NCI-H446 treated with DMSO at 0.1 percent for 48 hours (cell line): ENCODE results near the gene CERT1.
"Not testable (repeated sequence)": the region's sequence is repeated elsewhere in the genome, so short reads cannot be mapped to it uniquely, and the experiment has no call there.

ENCODE experiments used
- DNase-seq: peaks from one replicate; lab custom pipeline; 2025; lab: John Stamatoyannopoulos, UW

Gene CERT1

DNA sequence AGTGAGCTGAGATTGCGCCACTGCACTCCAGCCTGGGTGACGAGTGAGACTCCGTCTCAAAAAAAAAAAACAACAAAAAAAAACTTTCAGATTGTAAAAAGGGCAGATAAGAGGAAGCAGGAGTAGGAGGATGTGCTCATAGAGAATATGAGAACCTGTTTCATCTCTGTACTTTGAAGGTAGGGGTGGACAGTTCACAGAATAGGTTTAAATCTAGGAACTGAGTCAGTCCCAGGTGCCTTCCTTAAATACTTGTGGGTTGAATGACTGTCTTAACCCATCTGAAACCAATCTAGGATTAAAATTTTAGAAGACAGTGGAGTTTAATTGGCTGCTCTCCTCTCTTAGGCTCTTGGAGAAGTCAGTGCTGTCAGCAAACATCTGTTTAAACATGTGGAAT is 12.6 kb upstream of the CERT1 start:
- no peak for DNase-seq

DNA sequence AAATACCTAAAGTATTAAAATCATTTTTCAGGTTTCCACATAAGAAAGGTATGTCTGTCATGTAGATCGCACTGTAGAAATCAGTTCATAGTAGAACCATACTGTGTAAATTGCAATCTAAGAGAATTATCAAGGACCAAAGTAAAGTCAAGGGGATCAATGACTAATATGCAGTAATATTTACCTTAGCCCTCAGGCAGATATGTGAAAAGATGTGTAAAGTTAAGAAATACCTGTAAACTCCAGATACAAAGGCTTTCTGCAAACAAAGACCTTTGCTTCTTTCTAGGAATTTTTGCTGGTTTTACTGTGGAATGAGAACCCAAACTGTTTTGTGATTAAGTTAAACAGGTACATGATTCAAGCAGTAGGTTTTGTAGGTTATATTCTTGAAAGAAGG is 11.8 kb upstream of the CERT1 start:
- DNase-seq, result no peak

DNA sequence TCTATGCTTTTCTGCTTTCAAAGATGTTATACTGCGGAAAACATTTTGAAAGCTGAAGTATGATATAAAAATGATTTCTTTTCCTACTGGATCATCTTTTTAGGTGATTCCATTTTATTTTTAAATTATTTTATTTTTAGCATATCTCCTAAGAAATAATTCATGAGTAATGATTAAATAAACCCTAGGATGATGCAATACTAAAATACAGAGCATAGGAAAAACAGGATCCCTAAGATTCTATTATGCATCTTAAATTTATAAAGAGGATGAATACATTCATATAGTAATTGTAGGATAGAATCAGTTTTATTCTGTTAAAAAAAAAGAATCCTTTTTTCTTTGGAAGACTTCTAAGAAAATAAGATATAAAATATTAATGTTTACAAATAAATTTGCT is 11.1 kb upstream of the CERT1 start:
- DNase-seq, result no peak

DNA sequence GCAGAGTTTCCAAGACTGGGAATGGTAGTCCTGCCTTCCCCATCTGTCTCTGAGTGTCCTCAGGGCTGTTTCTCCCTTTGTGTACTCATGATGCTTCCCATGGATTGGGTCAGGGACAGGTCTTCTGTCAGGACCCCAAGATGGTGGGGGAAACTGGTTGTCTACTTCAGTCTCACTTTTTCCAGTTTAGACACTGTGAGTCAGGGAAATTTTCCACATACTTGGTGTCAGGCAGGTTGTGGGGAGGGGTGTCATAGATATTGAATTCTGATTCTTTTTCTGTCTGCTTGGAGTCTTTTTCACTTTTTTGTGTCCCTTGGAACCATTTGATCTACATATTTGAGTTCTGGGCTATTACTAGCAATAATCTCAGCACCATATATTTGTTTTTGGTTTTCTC is 10.6 kb upstream of the CERT1 start:
- DNase-seq, result no peak

DNA sequence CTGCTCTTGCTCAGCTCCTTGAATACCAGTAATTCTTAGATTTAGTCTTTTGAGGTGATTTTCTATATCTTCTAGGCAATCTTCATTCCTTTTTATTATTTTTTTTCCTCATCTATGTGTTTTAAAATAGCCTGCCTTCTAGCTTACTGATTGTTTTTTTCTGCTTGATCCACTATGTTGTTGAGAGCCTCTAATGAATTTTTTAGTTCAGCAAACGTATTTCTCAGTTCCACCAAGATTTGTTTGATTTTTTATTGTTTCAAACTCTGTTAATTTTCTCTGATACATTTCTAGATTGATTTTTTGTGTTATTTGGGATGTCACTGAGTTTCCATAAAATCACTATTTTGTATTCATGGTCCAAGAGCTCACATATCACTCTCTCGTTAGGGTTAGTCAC is 9.8 kb upstream of the CERT1 start:
- DNase-seq, result no peak

DNA sequence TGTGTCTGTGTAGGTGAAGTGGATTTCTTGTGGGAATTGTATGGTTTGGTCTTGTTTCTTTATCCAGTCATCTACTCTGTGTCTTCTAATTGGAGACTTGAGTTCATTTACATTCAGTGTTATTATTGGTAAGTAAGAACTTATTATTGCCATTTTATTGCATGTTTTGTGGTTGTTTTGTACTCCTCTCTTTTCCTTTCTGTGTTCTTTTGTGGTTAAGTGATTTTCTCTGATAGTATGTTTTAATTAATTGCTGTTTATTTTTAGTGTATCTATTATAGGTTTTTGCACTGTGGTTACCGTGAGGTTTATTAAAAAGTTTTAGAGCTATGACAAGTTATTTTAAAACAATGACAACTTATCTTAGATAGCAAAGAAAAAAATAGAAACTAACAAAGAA is 8.3 kb upstream of the CERT1 start:
- no peak for DNase-seq

DNA sequence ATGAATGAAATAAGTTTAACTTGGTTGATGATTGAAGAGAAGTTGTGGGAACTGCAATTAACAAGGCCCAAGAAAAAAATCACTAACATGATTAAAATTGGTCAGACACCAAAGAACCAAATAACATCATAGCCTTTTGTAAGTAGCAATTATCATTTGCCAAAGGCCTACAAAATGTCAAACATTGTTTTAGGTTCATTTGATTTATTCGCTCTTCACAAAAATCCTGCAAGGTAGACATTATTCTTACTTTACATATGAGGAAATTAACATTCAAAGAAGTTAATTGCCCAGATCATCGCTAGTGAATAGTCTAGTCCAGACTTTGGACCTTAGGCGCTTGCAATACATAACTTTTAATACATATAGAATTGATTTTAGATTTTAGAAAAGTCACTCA is 2.9 kb upstream of the CERT1 start:
- DNase-seq, result no peak

DNA sequence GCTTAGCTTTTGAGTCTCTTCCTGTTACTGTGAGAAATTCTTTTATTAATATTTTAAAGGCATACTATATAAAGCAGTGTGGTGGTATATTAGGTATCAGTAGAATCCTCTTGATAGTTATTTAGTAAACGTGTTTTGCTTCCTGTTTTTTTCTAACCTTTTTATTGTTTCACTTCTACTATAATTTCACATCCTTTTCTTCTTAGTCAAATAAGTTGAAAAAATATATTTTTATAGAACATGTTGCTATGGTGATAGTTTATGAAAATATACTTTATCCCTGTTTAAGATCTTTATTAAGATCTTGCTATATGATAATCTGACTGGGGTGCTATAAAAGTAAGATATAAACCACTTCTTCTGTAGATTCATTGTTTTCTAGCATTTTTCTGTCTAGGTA is 2.4 kb upstream of the CERT1 start:
- DNase-seq, result no peak

DNA sequence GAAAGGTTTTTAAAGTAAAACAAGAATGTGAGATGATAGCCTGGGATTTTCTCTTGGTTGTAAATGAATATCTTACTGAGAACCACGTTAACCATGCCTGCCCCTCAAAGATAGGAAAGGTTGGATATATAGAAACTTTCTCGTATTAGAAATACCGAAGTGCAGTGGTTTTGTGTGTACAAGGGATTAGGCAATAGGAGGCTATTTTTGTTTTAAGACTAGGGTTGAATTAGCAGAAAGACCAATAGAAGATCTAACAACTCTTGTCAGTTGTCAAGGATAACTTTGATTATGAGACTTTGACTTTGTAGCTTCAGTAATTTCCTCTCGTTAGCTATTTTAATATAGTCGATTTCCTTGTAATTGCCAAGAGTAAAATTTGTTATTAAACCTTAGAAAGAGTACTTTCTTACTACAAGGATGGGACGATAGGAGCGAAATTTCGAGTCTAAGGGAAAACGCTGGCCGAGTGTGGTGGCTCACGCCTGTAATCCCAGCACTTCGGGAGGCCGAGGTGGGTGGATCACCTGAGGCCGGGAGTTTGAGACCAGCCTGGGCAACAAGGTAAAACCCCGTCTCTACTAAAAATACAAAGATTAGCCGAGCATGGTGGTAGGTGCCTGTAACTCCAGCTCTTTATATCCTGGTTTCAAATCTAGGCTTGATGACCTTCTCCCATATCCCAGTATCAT is 1.1 kb upstream of the CERT1 start:
- no peak for DNase-seq

DNA sequence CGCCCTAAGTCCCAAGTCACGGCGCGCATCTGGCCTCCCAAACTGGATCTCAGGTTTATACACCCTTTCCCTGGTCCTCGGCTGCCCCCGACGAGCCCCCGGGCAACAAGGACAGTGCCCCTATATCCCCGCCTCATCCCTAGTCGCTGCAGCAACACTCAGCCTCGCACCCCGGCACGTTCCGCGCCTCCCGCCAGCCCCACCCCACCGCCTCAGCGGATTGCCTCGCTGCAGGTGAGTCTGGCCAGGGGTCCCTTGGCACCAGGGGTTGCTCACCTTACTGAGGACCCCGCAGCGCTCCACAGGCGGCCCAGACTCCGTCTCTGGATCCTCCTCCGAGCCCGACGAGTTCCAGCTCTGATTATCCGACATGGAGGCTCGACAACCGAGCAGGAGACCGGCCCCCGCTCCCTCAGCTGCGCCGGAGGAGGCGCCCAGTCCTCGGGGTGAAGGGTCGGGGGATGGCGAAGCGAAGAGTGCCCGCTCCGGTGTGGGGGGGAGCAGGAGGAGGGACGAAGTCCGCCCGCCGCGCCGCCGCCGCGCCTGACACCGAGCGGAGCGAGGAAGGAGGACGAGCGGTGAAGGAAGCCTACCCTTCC is 494 bp downstream of the CERT1 start:
- no peak for DNase-seq

DNA sequence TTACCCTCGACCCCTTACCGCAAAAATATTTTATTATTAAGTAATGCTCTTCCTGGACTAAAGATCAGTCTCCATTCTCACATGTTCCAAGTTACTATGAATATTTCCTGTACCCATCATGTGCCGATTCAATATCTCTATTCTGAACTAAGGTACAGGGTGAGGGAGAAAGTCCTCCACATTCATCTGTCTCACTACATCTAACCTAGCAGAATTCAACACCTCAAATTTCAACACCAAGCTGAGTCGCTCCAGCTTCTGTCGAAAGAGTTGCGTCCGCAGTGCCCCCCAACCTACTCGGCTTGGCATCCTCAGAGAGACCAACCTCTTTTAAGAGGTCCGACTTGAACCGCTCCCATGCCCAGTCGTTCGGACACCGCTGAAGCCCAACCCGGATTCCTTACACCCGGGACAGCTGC is 1.0 kb downstream of the CERT1 start:
- DNase-seq, result no peak

DNA sequence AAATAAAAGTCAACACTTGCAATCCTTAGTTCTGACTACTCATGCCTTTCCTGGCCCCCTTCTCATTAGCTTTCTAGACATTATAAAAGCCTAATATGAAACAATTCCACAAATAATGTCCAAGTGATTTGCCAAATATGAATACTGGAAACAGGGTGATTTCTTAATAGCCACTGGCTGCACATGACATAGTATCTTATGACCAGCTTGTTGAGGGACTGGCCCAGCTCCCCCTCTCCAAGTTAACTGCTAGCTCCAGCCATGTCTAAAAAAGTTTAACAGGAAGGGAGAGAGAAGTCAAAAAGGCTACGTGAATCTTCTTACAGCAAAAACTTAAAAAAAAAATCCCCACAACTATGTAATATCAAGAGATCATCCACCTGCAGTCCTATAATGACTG is 1.5 kb downstream of the CERT1 start:
- no peak for DNase-seq

DNA sequence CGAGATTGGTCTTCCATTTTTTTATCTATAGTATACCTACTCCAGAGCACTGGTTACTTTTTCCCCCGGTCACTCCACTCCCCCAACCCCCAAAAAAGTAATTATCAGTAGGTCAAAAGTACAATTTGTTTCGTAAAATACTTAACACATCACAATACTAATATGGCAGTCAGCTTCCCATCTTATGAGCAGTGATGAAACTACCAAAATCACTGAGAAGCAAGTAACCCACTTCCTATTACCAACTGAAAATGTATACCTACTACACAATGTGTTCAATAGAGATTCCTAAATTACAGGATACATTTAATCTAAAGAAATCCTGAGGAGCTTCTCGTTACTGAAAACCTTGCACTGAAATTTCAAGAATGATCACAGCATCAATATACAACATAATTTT is 1.9 kb downstream of the CERT1 start:
- no peak for DNase-seq

DNA sequence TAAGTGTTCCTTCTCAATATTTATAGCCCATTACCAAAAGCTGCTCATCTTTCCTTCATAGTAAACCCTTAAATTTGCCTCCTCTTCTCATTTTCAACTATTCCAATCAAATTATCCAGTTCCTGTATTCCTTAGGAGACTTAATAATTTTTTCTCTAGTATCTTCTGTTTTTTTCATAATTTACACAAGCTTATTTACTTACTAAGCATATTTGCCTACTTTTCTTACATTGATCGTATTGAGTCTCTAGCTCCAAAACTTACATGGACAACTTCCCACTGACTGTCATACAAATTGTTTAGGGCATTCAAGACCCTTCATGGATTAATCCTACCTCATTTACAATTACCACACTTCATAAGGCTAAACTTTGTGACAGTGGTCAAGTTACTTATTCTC is 3.6 kb downstream of the CERT1 start:
- DNase-seq, result no peak

DNA sequence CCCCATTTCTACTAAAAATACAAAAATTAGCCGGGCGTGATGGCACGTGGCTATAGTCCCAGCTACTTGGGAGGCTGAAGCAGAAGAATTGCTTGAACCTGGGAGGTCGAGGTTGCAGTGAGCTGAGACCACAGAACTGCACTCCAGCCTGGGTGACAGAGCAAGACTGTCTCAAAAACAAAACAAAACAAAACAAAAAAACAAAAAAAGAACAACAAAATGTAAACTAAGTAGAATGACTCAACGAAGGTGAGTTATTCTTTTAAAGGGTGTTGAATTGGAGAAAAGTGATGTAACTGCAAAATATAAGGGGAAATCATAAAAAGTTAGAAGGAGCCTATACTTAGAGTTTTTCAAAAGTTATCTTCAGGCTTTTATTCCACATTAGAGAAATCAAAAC is 6.3 kb downstream of the CERT1 start:
- DNase-seq, result not testable (repeated sequence)

DNA sequence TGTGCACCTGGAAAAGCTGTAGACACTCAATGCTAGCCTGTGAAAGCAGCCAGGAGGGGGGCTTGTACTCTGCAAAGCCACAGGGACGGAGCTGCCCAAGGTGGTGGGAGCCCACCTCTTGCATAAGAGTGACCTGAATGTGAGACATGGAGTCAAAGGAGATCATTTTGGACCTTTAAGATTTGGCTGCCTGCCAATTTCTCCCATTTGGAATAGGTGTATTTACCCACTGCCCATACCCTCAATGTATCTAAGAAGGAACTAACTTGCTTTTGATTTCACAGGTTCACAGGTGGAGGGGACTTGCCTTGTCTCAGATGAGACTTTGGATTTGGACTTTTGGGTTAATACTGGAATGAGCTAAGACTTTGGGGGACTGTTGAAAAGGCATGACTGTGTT is 12.6 kb downstream of the CERT1 start:
- not testable (repeated sequence) for DNase-seq

DNA sequence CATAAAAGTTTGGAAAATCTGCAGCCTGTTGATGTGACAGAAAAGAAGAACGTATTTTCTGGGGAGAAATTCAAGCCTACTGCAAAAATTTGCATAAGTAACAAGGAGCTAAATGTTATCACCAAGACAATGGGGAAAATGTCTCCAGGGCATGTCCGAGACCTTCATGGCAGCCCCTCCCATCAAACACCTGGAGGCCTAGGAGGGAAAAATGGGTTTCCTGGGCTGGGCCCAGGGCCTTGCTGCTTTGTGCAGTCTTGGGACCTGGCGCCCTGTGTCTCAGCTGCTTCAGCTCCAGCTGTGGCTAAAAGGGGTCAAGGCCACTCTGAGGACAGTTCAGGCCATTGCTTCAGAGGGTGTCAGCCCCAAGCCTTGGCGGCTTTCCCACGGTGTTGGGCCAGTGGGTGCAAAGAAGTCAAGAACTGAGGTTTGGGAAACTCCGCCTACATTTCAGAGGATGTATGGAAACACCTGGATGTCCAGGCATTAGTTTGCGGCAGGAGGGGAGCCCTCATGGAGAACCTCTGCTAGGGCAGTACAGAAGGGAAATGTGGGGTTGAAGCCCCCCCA is 13.1 kb downstream of the CERT1 start:
- no peak for DNase-seq

DNA sequence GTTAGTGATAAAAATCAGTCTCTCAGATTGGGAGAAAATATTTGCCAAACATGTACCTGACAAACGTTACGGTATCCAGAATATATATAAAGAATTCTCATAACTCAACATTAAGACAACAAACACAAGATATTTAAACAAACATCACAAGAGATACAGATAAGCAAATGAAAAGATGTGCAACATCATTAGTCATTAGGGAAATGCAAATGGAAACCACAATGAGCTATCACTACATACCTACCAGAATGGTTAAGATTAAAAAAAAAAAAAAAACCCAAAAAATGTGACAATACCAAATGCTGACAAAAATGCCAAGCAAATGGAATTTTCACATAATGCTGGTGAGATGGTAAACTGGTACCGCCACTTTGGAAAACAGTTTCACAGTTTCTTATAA is 15.4 kb downstream of the CERT1 start:
- no peak for DNase-seq

DNA sequence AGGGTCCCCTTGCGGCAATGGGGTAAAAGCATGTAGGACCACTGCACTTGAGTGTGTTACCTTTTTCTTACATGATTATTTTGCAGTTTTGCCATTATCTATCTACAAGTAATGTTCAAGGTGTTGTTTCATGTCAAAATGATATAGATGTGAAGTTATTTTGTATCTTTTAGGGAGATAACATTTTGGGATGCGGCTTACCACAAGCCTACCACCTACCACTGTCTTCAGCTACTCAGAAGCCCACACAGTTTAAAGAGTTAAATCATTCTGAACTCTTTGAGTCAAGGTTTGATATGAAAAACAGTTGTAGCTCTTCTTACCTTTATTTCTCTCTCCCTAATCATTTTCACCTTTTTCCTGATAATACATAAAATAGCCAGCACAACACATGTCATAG is 19.8 kb downstream of the CERT1 start:
- no peak for DNase-seq

DNA sequence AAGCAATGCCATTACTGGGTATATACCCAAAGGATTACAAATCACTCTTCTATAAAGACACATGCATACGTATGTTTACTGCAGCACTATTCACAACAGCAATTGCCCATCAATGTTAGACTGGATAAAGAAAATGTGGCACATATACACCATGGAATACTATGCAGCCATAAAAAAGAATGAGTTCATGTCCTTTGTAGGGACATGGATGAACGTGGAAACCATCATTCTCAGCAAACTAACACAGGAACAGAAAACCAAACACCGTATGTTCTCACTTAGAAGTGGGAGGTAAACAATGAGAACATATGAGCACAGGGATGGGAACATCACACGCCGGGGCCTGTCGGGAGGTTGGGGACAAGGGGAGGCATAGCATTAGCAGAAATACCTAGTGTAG is 21.6 kb downstream of the CERT1 start:
- DNase-seq, result not testable (repeated sequence)

DNA sequence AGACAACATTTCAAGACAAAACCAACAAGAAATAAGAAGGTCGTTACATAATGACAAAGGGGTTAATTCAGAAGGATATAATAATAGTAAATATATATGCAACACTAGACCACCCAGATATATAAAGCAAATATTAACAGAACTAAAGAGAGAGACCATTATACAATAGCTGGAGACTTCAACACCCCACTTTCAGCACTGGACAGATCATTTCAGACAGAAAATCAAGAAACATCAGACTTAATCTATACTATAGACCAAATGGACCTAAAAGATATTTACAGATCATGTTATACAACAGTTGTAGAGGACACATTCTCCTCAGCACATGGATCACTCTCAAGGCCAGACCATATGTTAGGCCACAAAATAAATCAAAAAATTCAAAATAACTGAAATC is 26.8 kb downstream of the CERT1 start:
- no peak for DNase-seq

DNA sequence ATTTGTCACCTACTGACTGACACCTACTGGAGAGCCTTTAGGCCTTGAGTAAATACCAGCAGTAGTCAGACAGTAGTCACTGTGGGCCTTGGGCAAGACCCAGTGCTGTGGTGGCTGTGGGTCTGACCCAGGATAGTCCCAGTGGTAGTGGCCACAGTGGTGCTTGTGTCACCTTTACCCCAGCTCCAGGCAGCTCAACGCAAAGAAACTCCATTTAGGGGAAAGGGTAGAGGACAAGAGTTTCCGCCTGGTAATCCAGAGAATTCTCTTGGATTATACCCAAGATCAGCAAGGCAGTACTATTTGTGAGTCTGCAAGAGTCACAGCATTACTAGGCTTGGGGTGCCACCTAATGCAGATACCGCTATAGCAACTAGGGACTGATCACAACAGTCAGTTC is 28.9 kb downstream of the CERT1 start:
- DNase-seq, result no peak

DNA sequence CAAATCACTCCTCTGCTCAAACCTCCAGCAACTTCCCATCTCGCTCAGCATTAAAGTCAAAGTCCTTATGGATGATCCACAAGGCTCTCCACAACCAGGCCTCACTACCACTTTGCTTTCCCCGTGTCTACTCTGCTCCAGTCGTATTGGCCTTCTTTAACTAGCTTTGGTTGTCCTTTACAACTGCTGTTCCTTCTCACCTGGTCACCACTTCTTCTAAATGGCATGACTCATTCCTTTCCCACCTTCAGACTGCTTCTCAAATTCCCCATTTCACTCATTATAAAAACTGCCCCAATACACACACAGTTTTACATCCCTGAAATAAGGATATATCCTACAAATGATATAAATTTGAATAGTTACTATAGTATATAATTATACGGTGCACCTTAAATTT is 30.4 kb downstream of the CERT1 start:
- no peak for DNase-seq

DNA sequence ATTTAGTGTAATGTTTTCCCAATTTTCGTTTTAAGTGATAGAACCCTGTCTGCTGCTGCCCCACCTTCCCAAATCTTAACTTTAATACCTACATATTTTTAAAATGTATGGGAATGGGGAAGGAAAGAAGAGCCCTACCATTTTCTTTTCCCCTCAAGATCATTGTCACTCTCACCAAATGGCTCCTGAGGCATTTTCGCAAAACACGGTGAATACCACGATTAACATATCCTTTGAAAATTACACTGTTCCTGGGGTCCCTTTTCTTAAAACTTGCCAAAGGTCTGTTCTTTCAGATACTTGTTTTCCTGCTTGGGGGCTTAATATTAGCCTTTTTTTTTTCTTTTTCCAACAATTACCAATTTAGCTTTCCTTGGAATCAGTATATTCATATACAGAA is 36.1 kb downstream of the CERT1 start:
- no peak for DNase-seq
